Keratinocyte (primary cell): ENCODE measurements around the gene CTXND1. TPM values are rescaled to one million over a fixed set of nuclear protein-coding genes. Genes with fewer than 3 reads are reported as not detected.
"Not testable (repeated sequence)": the region's sequence is repeated elsewhere in the genome, so short reads cannot be mapped to it uniquely, and the experiment has no call there.

ENCODE experiments used
- DNase-seq: peaks from one replicate; pipeline ENCODE4 v3.0.0-alpha.2; 2011; ENCODE audit warnings: low read depth, missing footprints, low spot score
- FAIRE-seq: peaks from 2 replicates; lab custom pipeline; 2011; peaks lifted over from hg19 to GRCh38; lab: Jason Lieb, UNC
- H2AFZ ChIP-seq: 2 replicates; pipeline ENCODE4 v1.6.0; 2012; ENCODE audit warnings: low read length, control low read depth, inconsistent platforms; ENCODE audit not compliant: control insufficient read depth
- H3K27ac ChIP-seq: 2 replicates; pipeline ENCODE4 v1.5.1; 2011; ENCODE audit warnings: low read length; ENCODE audit not compliant: control insufficient read depth, insufficient read depth
- H3K27me3 ChIP-seq: 3 replicates; pipeline ENCODE4 v1.6.0; 2011; ENCODE audit warnings: low read length; ENCODE audit not compliant: control insufficient read depth, insufficient read depth; ENCODE audit errors: extremely low read depth
- H3K36me3 ChIP-seq, 2 experiments: 2 replicates in 1 of 2; 3 replicates in 1 of 2; pipeline ENCODE4 v1.5.1; 2011; ENCODE audit warnings: low read length in 2 of 2, mild to moderate bottlenecking in 1 of 2; ENCODE audit not compliant: control insufficient read depth in 2 of 2, insufficient read depth in 2 of 2; ENCODE audit errors: extremely low read depth in 1 of 2
- H3K4me1 ChIP-seq: 3 replicates; pipeline ENCODE4 v1.5.1; 2011; ENCODE audit warnings: low read length; ENCODE audit not compliant: control insufficient read depth, insufficient read depth; ENCODE audit errors: extremely low read depth
- H3K4me2 ChIP-seq: 3 replicates; pipeline ENCODE4 v1.6.0; 2011; ENCODE audit warnings: low read depth, low read length; ENCODE audit not compliant: control insufficient read depth, insufficient read depth; ENCODE audit errors: extremely low read depth
- H3K4me3 ChIP-seq, 3 experiments: fragments of 200-600 bp in 1 of 3; sonication (generic) in 1 of 3; 2 replicates in 2 of 3; 3 replicates in 1 of 3; pipeline ENCODE4 v1.5.1; 2011 to 2016; ENCODE audit warnings: low read length in 3 of 3, mild to moderate bottlenecking in 3 of 3, control low read depth in 2 of 3, inconsistent platforms in 1 of 3, low read depth in 1 of 3, mixed read lengths in 1 of 3, mixed run types in 1 of 3, moderate library complexity in 1 of 3; ENCODE audit not compliant: control insufficient read depth in 2 of 3, insufficient read depth in 2 of 3; ENCODE audit errors: extremely low read depth in 1 of 3
- H3K79me2 ChIP-seq: 2 replicates; pipeline ENCODE4 v1.6.0; 2012; ENCODE audit warnings: low read length; ENCODE audit not compliant: control insufficient read depth, insufficient read depth
- H3K9ac ChIP-seq: 3 replicates; pipeline ENCODE4 v1.6.0; 2011; ENCODE audit warnings: low read length; ENCODE audit not compliant: control insufficient read depth, insufficient read depth; ENCODE audit errors: extremely low read depth
- H3K9me1 ChIP-seq: 3 replicates; pipeline ENCODE4 v1.6.0; 2011; ENCODE audit warnings: low read length; ENCODE audit not compliant: control insufficient read depth, insufficient read depth; ENCODE audit errors: extremely low read depth
- H3K9me3 ChIP-seq: 2 replicates; pipeline ENCODE4 v1.5.1; 2012; ENCODE audit warnings: low read depth, low read length; ENCODE audit not compliant: control insufficient read depth
- H4K20me1 ChIP-seq: 3 replicates; pipeline ENCODE4 v1.6.0; 2011; ENCODE audit warnings: low read length; ENCODE audit not compliant: control insufficient read depth, insufficient read depth; ENCODE audit errors: extremely low read depth
- CTCF ChIP-seq, 3 experiments: IDR thresholded peaks in 1 of 3; conservative IDR thresholded peaks in 1 of 3; optimal IDR thresholded peaks in 1 of 3; 2 replicates in 2 of 3; 3 replicates in 1 of 3; pipeline versions ENCODE3 to v1.5.1; 2011; ENCODE audit warnings: low read length in 3 of 3, mild to moderate bottlenecking in 3 of 3, moderate library complexity in 2 of 3, control low read depth in 1 of 3, inconsistent platforms in 1 of 3; ENCODE audit not compliant: insufficient read depth in 2 of 3; ENCODE audit errors: extremely low read depth in 1 of 3
- EZH2 ChIP-seq: IDR thresholded peaks from one replicate; pipeline ENCODE4 v1.6.1; 2012; ENCODE audit warnings: inconsistent platforms, mild to moderate bottlenecking, low read length, moderate library complexity
- dilution Hi-C: fragments of 300-500 bp; cut with MboI; formaldehyde crosslinking; loops from one replicate; pipeline ENCODE4 v1.7.0; 2020; ENCODE audit warnings: low sequenced_read_pairs; ENCODE audit not compliant: extremely low pct_ligation_motif_present
- polyA plus RNA-seq, 5 experiments: library from polyadenylated mRNA; depleted of rRNA in 3 of 5; stranded (reverse) in 3 of 5; stranded (forward) in 1 of 5; unstranded in 1 of 5; fragments of >200 nt; gene quantifications; 1 replicate in 1 of 5; 2 replicates in 3 of 5; 3 replicates in 1 of 5; pipeline versions ENCODE4 v1.2.1 to v1.2.3, GENCODE V29; 2011 to 2012; ENCODE audit warnings: missing spikeins in 2 of 5, low read depth in 1 of 5, low replicate concordance in 1 of 5

CTXND1 gene
- polyA plus RNA-seq, 1 donor (not counting 4 experiments of a cell fraction or from before 2014, with no cell fraction given): not detected

- H3K79me2 ChIP-seq, H3K9ac ChIP-seq, H3K4me3 ChIP-seq, H2AFZ ChIP-seq, H4K20me1 ChIP-seq, H3K9me1 ChIP-seq, H3K36me3 ChIP-seq, H3K4me2 ChIP-seq, H3K27ac ChIP-seq, H3K27me3 ChIP-seq, FAIRE-seq, H3K9me3 ChIP-seq, dilution Hi-C loops, DNase-seq: not testable (repeated sequence)
- H3K4me1 ChIP-seq: peaks cover 17% of the 10 kb centered on the region
Measured at GRCh38 chr15:80155378-80156175, 96.4 kb downstream of the CTXND1 start.

- H3K79me2 ChIP-seq: no peaks in the 10 kb centered on the region
- H3K9ac ChIP-seq: no peak overlapping the region
- H2AFZ ChIP-seq: no peak overlapping the region
- no peaks in the 10 kb centered on the region for H3K27me3 ChIP-seq
- no peak for TF ChIP-seq EZH2
- no peak for TF ChIP-seq CTCF (optimal IDR thresholded peaks at IDR 0.05 in 1 of 3, IDR thresholded peaks at IDR 0.05 in 1 of 3, conservative IDR thresholded peaks at IDR 0.05 in 1 of 3; ENCODE audit: extremely low read depth in 1 of 3, insufficient read depth in 2 of 3, low read length in 3 of 3)
- H3K4me2 ChIP-seq: no peak overlapping the region
- no peak overlapping the region for H3K27ac ChIP-seq
- peaks cover 11% of the 10 kb centered on the region for H3K4me1 ChIP-seq
- H3K4me3 ChIP-seq: no peak overlapping the region
- dilution Hi-C loops: no loop called here
- no peaks in the 10 kb centered on the region for H3K9me3 ChIP-seq
- H3K36me3 ChIP-seq: peaks cover 6 to 8% of the 10 kb centered on the region in 2 experiments
- FAIRE-seq (no peak), DNase-seq (no peak)
- H4K20me1 ChIP-seq: no peaks in the 10 kb centered on the region
- no peaks in the 10 kb centered on the region for H3K9me1 ChIP-seq
Measured at GRCh38 chr15:80155001-80155377, 97.0 kb downstream of the CTXND1 start.
